ENCODE measurements around the gene ABCC10. TPM values are rescaled to one million over a fixed set of nuclear protein-coding genes. Genes with fewer than 3 reads are reported as not detected.

Gene ABCC10
- total and polyA plus RNA-seq, 2 donors from 2014 or later: 12.0 to 30.2 TPM

DNA sequence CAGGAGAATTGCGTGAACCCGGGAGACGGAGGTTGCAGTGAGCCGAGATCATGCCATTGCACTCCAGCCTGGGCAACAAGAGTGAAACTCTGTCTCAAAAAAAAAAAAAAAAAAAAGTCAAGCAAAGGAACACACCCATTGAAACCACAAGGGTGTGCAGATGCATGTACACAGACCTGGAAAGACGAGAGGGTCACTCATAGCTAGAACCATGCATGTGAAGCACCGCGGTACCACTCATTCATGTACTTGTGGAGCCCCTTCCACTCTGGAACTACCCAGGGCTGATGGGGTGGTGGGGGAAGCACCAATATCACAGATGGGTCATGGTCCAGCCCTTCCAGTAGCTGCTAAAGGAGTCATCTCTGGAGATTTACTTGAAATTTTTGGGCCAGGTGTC lies 42.6 kb downstream of the ABCC10 start:
- TF ChIP-seq, protein P1, sequence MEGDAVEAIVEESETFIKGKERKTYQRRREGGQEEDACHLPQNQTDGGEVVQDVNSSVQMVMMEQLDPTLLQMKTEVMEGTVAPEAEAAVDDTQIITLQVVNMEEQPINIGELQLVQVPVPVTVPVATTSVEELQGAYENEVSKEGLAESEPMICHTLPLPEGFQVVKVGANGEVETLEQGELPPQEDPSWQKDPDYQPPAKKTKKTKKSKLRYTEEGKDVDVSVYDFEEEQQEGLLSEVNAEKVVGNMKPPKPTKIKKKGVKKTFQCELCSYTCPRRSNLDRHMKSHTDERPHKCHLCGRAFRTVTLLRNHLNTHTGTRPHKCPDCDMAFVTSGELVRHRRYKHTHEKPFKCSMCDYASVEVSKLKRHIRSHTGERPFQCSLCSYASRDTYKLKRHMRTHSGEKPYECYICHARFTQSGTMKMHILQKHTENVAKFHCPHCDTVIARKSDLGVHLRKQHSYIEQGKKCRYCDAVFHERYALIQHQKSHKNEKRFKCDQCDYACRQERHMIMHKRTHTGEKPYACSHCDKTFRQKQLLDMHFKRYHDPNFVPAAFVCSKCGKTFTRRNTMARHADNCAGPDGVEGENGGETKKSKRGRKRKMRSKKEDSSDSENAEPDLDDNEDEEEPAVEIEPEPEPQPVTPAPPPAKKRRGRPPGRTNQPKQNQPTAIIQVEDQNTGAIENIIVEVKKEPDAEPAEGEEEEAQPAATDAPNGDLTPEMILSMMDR (IDR thresholded peaks at IDR 0.05; ENCODE audit: borderline replicate concordance, extremely low read depth, insufficient read depth): no peak
- H3K9ac ChIP-seq (ENCODE audit: low read length in 3 of 3): no peak overlapping the region
- no peaks in the 10 kb centered on the region for H3K4me1 ChIP-seq (ENCODE audit: control insufficient read depth in 2 of 3, insufficient read depth in 2 of 3, low read depth in 1 of 3, low read length in 3 of 3)
- FAIRE-seq: no peak
- DNase-seq: no peak
- H3K4me3 ChIP-seq (ENCODE audit: low read length in 3 of 3): no peak overlapping the region
- no peak overlapping the region for H3K27ac ChIP-seq (ENCODE audit: low read depth in 2 of 2, low read length in 2 of 2)
- no peaks in the 10 kb centered on the region for H3K27me3 ChIP-seq (ENCODE audit: control insufficient read depth, insufficient read depth, low read length)
- no peaks in the 10 kb centered on the region for H3K36me3 ChIP-seq (ENCODE audit: control insufficient read depth in 2 of 3, insufficient read depth in 3 of 3, low read length in 3 of 3)
- intact Hi-C loops (cut with DNase I): no loop called here
- no peaks in the 10 kb centered on the region for H3K9me3 ChIP-seq (ENCODE audit: control insufficient read depth in 2 of 3, insufficient read depth in 1 of 3, low read length in 3 of 3)

GRCh38 chr6:43471399-43471798 lies 44.1 kb downstream of the ABCC10 start:
- Histone ChIP-seq H3K9me3 (ENCODE audit: control insufficient read depth in 2 of 3, insufficient read depth in 1 of 3, low read length in 3 of 3) (no peaks in the 10 kb centered on the region), H3K27me3 (ENCODE audit: control insufficient read depth, insufficient read depth, low read length) (no peaks in the 10 kb centered on the region)
- TF ChIP-seq, protein P1 (IDR thresholded peaks at IDR 0.05; ENCODE audit: borderline replicate concordance, extremely low read depth, insufficient read depth): no peak

DNA sequence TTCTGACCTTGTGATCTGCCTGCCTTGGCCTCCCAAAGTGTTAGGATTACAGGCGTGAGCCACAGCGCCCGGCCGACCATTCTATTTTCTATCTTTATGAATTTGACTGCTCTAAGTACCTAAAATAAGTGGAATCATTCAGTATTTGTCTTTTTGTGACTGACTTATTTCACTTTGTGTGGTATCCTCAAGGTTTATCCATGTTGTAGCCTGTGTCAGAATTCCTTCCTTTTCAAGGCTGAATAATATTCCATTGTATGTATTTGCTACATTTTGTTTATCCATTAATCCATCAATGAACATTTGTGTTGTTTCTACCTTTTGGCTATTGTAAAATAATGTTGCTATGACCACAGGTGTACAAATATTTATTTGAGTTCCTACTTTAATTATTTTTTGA lies 45.2 kb downstream of the ABCC10 start:
- TF ChIP-seq, protein P1 (IDR thresholded peaks at IDR 0.05; ENCODE audit: borderline replicate concordance, extremely low read depth, insufficient read depth): no peak
- Histone ChIP-seq H3K27me3 (ENCODE audit: control insufficient read depth, insufficient read depth, low read length) (no peaks in the 10 kb centered on the region), H3K4me3 (ENCODE audit: low read length in 3 of 3) (no peak overlapping the region), H3K27ac (ENCODE audit: low read depth in 2 of 2, low read length in 2 of 2) (no peak overlapping the region), H3K36me3 (ENCODE audit: control insufficient read depth in 2 of 3, insufficient read depth in 3 of 3, low read length in 3 of 3) (no peaks in the 10 kb centered on the region), H3K9me3 (ENCODE audit: control insufficient read depth in 2 of 3, insufficient read depth in 1 of 3, low read length in 3 of 3) (no peaks in the 10 kb centered on the region), H3K9ac (ENCODE audit: low read length in 3 of 3) (no peak overlapping the region), H3K4me1 (ENCODE audit: control insufficient read depth in 2 of 3, insufficient read depth in 2 of 3, low read depth in 1 of 3, low read length in 3 of 3) (no peaks in the 10 kb centered on the region)
- DNase-seq (no peak), FAIRE-seq (no peak)
- intact Hi-C loops (cut with DNase I): no loop called here

More at GRCh38 chr6:43471399-43471798, 44.1 kb downstream of the ABCC10 start:
- no peak for DNase-seq
- no peak overlapping the region for H3K4me3 ChIP-seq (ENCODE audit: low read length in 3 of 3)
- intact Hi-C loops (cut with DNase I): no loop called here
- H3K4me1 ChIP-seq (ENCODE audit: control insufficient read depth in 2 of 3, insufficient read depth in 2 of 3, low read depth in 1 of 3, low read length in 3 of 3): no peaks in the 10 kb centered on the region
- no peak overlapping the region for H3K27ac ChIP-seq (ENCODE audit: low read depth in 2 of 2, low read length in 2 of 2)
- no peak for FAIRE-seq
- no peaks in the 10 kb centered on the region for H3K36me3 ChIP-seq (ENCODE audit: control insufficient read depth in 2 of 3, insufficient read depth in 3 of 3, low read length in 3 of 3)
- H3K9ac ChIP-seq (ENCODE audit: low read length in 3 of 3): no peak overlapping the region

GRCh38 chr6:43475516-43475915 lies 48.2 kb downstream of the ABCC10 start:
- Histone ChIP-seq H3K9me3 (ENCODE audit: control insufficient read depth in 2 of 3, insufficient read depth in 1 of 3, low read length in 3 of 3) (no peaks in the 10 kb centered on the region), H3K27me3 (ENCODE audit: control insufficient read depth, insufficient read depth, low read length) (no peaks in the 10 kb centered on the region), H3K27ac (ENCODE audit: low read depth in 2 of 2, low read length in 2 of 2) (no peak overlapping the region), H3K4me3 (ENCODE audit: low read length in 3 of 3) (no peak overlapping the region), H3K4me1 (ENCODE audit: control insufficient read depth in 2 of 3, insufficient read depth in 2 of 3, low read depth in 1 of 3, low read length in 3 of 3) (peaks cover 4 to 11% (median 6%) of the 10 kb centered on the region in 3 donors), H3K9ac (ENCODE audit: low read length in 3 of 3) (no peak overlapping the region), H3K36me3 (ENCODE audit: control insufficient read depth in 2 of 3, insufficient read depth in 3 of 3, low read length in 3 of 3) (no peaks in the 10 kb centered on the region)
- intact Hi-C loops (cut with DNase I): no loop called here
- TF ChIP-seq, protein P1 (IDR thresholded peaks at IDR 0.05; ENCODE audit: borderline replicate concordance, extremely low read depth, insufficient read depth): no peak
- no peak for FAIRE-seq
- DNase-seq: peak in 2 of 5 donors; percentile 18 to 45

Measured in kidney (tissue), 14 donors.